WTC11 (cell line): Measurements from ENCODE around the gene KAT2B.

ENCODE experiments used
- NFE2L1 ChIP-seq: sonication (generic); formaldehyde crosslinking; IDR thresholded peaks from 2 replicates; pipeline ENCODE4 v1.8.1; 2023; ENCODE audit warnings: missing genetic modification reagents
- ZNF317 ChIP-seq: sonication (generic); formaldehyde crosslinking; IDR thresholded peaks from 2 replicates; pipeline ENCODE4 v1.8.1; 2023; ENCODE audit warnings: low read depth, mild to moderate bottlenecking, moderate library complexity, missing genetic modification reagents, borderline replicate concordance
- TF ChIP-seq, protein P1 (sequence below): fragments of 200-600 bp; IDR thresholded peaks from 2 replicates; pipeline ENCODE4 v1.8.0; 2022; ENCODE audit warnings: antibody characterized with exemption
- TF ChIP-seq, protein P2 (sequence below): fragments of 250-450 bp; sonication (Bioruptor Pico); IDR thresholded peaks from 2 replicates; pipeline ENCODE4 v1.9.0; 2021; ENCODE audit warnings: mild to moderate bottlenecking

DNA sequence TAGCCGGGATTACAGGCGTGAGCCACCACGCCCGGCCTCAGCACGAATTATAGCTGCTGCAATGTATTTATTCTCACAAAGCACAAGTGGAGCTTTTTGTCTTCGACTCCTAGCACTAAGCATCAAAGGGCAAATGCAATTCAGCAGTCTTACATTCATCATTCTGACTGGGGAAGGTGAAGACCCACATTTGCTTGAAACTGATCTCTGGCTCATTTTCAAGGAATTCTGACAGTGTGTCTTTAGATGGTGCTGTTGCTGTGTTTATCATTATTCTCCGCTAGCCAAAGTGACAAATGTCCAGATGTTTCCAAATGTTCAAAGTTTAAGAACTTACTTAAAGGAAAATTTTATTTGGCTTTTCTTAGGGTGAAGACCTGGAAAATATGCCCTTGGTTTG, 89.9 kb downstream of the KAT2B start:
- TF ChIP-seq, protein P1, sequence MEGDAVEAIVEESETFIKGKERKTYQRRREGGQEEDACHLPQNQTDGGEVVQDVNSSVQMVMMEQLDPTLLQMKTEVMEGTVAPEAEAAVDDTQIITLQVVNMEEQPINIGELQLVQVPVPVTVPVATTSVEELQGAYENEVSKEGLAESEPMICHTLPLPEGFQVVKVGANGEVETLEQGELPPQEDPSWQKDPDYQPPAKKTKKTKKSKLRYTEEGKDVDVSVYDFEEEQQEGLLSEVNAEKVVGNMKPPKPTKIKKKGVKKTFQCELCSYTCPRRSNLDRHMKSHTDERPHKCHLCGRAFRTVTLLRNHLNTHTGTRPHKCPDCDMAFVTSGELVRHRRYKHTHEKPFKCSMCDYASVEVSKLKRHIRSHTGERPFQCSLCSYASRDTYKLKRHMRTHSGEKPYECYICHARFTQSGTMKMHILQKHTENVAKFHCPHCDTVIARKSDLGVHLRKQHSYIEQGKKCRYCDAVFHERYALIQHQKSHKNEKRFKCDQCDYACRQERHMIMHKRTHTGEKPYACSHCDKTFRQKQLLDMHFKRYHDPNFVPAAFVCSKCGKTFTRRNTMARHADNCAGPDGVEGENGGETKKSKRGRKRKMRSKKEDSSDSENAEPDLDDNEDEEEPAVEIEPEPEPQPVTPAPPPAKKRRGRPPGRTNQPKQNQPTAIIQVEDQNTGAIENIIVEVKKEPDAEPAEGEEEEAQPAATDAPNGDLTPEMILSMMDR = no peak
- no peak for TF ChIP-seq ZNF317
- no peak for TF ChIP-seq NFE2L1 (CRISPR knock-in tag)
- TF ChIP-seq, protein P2, sequence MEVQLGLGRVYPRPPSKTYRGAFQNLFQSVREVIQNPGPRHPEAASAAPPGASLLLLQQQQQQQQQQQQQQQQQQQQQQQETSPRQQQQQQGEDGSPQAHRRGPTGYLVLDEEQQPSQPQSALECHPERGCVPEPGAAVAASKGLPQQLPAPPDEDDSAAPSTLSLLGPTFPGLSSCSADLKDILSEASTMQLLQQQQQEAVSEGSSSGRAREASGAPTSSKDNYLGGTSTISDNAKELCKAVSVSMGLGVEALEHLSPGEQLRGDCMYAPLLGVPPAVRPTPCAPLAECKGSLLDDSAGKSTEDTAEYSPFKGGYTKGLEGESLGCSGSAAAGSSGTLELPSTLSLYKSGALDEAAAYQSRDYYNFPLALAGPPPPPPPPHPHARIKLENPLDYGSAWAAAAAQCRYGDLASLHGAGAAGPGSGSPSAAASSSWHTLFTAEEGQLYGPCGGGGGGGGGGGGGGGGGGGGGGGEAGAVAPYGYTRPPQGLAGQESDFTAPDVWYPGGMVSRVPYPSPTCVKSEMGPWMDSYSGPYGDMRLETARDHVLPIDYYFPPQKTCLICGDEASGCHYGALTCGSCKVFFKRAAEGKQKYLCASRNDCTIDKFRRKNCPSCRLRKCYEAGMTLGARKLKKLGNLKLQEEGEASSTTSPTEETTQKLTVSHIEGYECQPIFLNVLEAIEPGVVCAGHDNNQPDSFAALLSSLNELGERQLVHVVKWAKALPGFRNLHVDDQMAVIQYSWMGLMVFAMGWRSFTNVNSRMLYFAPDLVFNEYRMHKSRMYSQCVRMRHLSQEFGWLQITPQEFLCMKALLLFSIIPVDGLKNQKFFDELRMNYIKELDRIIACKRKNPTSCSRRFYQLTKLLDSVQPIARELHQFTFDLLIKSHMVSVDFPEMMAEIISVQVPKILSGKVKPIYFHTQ (CRISPR knock-in tag) = no peak
